Activated naive CD8-positive, alpha-beta T cell (primary cell): ENCODE measurements around the gene PLXNA2.

ENCODE experiments used
- H3K27ac Mint-ChIP-seq: one replicate; pipeline ENCODE4 v1.8.0; 2021; ENCODE audit warnings: mixed read lengths
- H3K27me3 Mint-ChIP-seq: one replicate; pipeline ENCODE4 v1.8.0; 2021; ENCODE audit warnings: mixed read lengths
- H3K36me3 Mint-ChIP-seq: one replicate; pipeline ENCODE4 v1.8.0; 2021; ENCODE audit warnings: mixed read lengths
- H3K4me1 Mint-ChIP-seq: one replicate; pipeline ENCODE4 v1.8.0; 2021; ENCODE audit warnings: low read depth, mixed read lengths
- H3K4me3 Mint-ChIP-seq: one replicate; pipeline ENCODE4 v1.8.0; 2021; ENCODE audit warnings: mild to moderate bottlenecking, mixed read lengths
- H3K9me3 Mint-ChIP-seq: one replicate; pipeline ENCODE4 v1.8.0; 2021; ENCODE audit warnings: low read depth, mixed read lengths

The PLXNA2 gene

GRCh38 chr1:208048904-208049303 is 195.3 kb downstream of the PLXNA2 start:
- Mint-ChIP-seq H3K27ac (no peak overlapping the region), H3K9me3 (no peaks in the 10 kb centered on the region), H3K4me3 (no peak overlapping the region), H3K4me1 (peaks cover 2% of the 10 kb centered on the region), H3K36me3 (no peaks in the 10 kb centered on the region), H3K27me3 (no peaks in the 10 kb centered on the region)

GRCh38 chr1:208047975-208048374 is 196.2 kb downstream of the PLXNA2 start:
- H3K9me3 Mint-ChIP-seq, result no peaks in the 10 kb centered on the region
- H3K27ac Mint-ChIP-seq, result no peak overlapping the region
- H3K36me3 Mint-ChIP-seq, result no peaks in the 10 kb centered on the region
- H3K27me3 Mint-ChIP-seq, result no peaks in the 10 kb centered on the region
- no peak overlapping the region for H3K4me3 Mint-ChIP-seq
- H3K4me1 Mint-ChIP-seq, result peaks cover 2% of the 10 kb centered on the region

GRCh38 chr1:208047476-208047934 is 196.7 kb downstream of the PLXNA2 start:
- no peaks in the 10 kb centered on the region for H3K27me3 Mint-ChIP-seq
- peaks cover 2% of the 10 kb centered on the region for H3K4me1 Mint-ChIP-seq
- no peaks in the 10 kb centered on the region for H3K9me3 Mint-ChIP-seq
- no peaks in the 10 kb centered on the region for H3K36me3 Mint-ChIP-seq
- H3K27ac Mint-ChIP-seq, result no peak overlapping the region
- no peak overlapping the region for H3K4me3 Mint-ChIP-seq

GRCh38 chr1:208045463-208046260 is 198.5 kb downstream of the PLXNA2 start:
- H3K9me3 Mint-ChIP-seq, result no peaks in the 10 kb centered on the region
- no peaks in the 10 kb centered on the region for H3K36me3 Mint-ChIP-seq
- H3K27ac Mint-ChIP-seq, result no peak overlapping the region
- no peak overlapping the region for H3K4me3 Mint-ChIP-seq
- peaks cover 2% of the 10 kb centered on the region for H3K4me1 Mint-ChIP-seq
- no peaks in the 10 kb centered on the region for H3K27me3 Mint-ChIP-seq

- no peak overlapping the region for H3K27ac Mint-ChIP-seq
- H3K4me3 Mint-ChIP-seq, result no peak overlapping the region
- H3K9me3 Mint-ChIP-seq, result no peaks in the 10 kb centered on the region
Measured at GRCh38 chr1:208044589-208045462, 199.4 kb downstream of the PLXNA2 start.

GRCh38 chr1:208043691-208044181 is 200.4 kb downstream of the PLXNA2 start:
- no peaks in the 10 kb centered on the region for H3K9me3 Mint-ChIP-seq
- H3K4me3 Mint-ChIP-seq, result no peak overlapping the region
- no peak overlapping the region for H3K27ac Mint-ChIP-seq
- peaks cover 2% of the 10 kb centered on the region for H3K4me1 Mint-ChIP-seq
- no peaks in the 10 kb centered on the region for H3K27me3 Mint-ChIP-seq
- H3K36me3 Mint-ChIP-seq, result no peaks in the 10 kb centered on the region

More at GRCh38 chr1:208044589-208045462, 199.4 kb downstream of the PLXNA2 start:
- Mint-ChIP-seq H3K4me1 (peaks cover 2% of the 10 kb centered on the region), H3K36me3 (no peaks in the 10 kb centered on the region), H3K27me3 (no peaks in the 10 kb centered on the region)

GRCh38 chr1:208042868-208043267 is 201.3 kb downstream of the PLXNA2 start:
- Mint-ChIP-seq H3K36me3 (no peaks in the 10 kb centered on the region), H3K4me3 (no peak overlapping the region), H3K27ac (no peak overlapping the region), H3K9me3 (no peaks in the 10 kb centered on the region), H3K4me1 (peaks cover 2% of the 10 kb centered on the region), H3K27me3 (no peaks in the 10 kb centered on the region)

- no peaks in the 10 kb centered on the region for H3K36me3 Mint-ChIP-seq
- no peaks in the 10 kb centered on the region for H3K9me3 Mint-ChIP-seq
- no peak overlapping the region for H3K27ac Mint-ChIP-seq
- H3K4me1 Mint-ChIP-seq, result peaks cover 2% of the 10 kb centered on the region
- no peaks in the 10 kb centered on the region for H3K27me3 Mint-ChIP-seq
- H3K4me3 Mint-ChIP-seq, result no peak overlapping the region
Measured at GRCh38 chr1:208042041-208042615, 202.1 kb downstream of the PLXNA2 start.

GRCh38 chr1:208041505-208041904 is 202.7 kb downstream of the PLXNA2 start:
- no peak overlapping the region for H3K4me3 Mint-ChIP-seq
- H3K9me3 Mint-ChIP-seq, result no peaks in the 10 kb centered on the region
- peaks cover 2% of the 10 kb centered on the region for H3K4me1 Mint-ChIP-seq
- H3K36me3 Mint-ChIP-seq, result no peaks in the 10 kb centered on the region
- H3K27ac Mint-ChIP-seq, result no peak overlapping the region
- H3K27me3 Mint-ChIP-seq, result no peaks in the 10 kb centered on the region

- H3K36me3 Mint-ChIP-seq, result no peaks in the 10 kb centered on the region
Measured at GRCh38 chr1:208040821-208041297, 203.3 kb downstream of the PLXNA2 start.

GRCh38 chr1:208039536-208040332 is 204.4 kb downstream of the PLXNA2 start:
- Mint-ChIP-seq H3K36me3 (no peaks in the 10 kb centered on the region), H3K27ac (no peak overlapping the region), H3K4me3 (no peak overlapping the region), H3K27me3 (no peaks in the 10 kb centered on the region), H3K9me3 (no peaks in the 10 kb centered on the region), H3K4me1 (peaks cover under 1% of the 10 kb centered on the region)

More at GRCh38 chr1:208040821-208041297, 203.3 kb downstream of the PLXNA2 start:
- Mint-ChIP-seq H3K9me3 (no peaks in the 10 kb centered on the region), H3K4me3 (no peak overlapping the region), H3K27me3 (no peaks in the 10 kb centered on the region), H3K4me1 (peaks cover 2% of the 10 kb centered on the region), H3K27ac (no peak overlapping the region)

GRCh38 chr1:208038303-208038702 is 205.9 kb downstream of the PLXNA2 start:
- H3K9me3 Mint-ChIP-seq, result no peaks in the 10 kb centered on the region
- H3K27ac Mint-ChIP-seq, result no peak overlapping the region
- no peaks in the 10 kb centered on the region for H3K4me1 Mint-ChIP-seq
- H3K4me3 Mint-ChIP-seq, result no peak overlapping the region
- H3K36me3 Mint-ChIP-seq, result no peaks in the 10 kb centered on the region
- H3K27me3 Mint-ChIP-seq, result no peaks in the 10 kb centered on the region

GRCh38 chr1:208036918-208037766 is 207.0 kb downstream of the PLXNA2 start:
- no peak overlapping the region for H3K4me3 Mint-ChIP-seq
- H3K36me3 Mint-ChIP-seq, result no peaks in the 10 kb centered on the region
- H3K9me3 Mint-ChIP-seq, result no peaks in the 10 kb centered on the region
- H3K4me1 Mint-ChIP-seq, result no peaks in the 10 kb centered on the region
- H3K27ac Mint-ChIP-seq, result no peak overlapping the region
- no peaks in the 10 kb centered on the region for H3K27me3 Mint-ChIP-seq
